ENCODE measurements around the gene OXLD1. TPM values are rescaled to one million over a fixed set of nuclear protein-coding genes. Genes with fewer than 3 reads are reported as not detected.

Gene OXLD1
- total RNA-seq, 4 donors from 2014 or later: 24.5 to 40.5 (median 31.1) TPM

- peaks cover 25 to 41% (median 39%) of the 10 kb centered on the region in 4 donors for H3K4me1 ChIP-seq
- H3K27me3 ChIP-seq: peaks cover 0 to 6% (median 0%) of the 10 kb centered on the region in 4 donors
- peak overlapping the region; percentile 90 to 92 (median 92) for H3K4me3 ChIP-seq
- H3K9me3 ChIP-seq: no peaks in the 10 kb centered on the region
- intact Hi-C loops (cut with DNase I): no loop called here
- DNase-seq (ENCODE audit: extremely low spot score): no peak
- H3K27ac ChIP-seq (replicated peaks in 1 of 4): no peak overlapping the region
- WGBS: 19% methylated on average over 18 of the region's 29 CpGs
- H3K36me3 ChIP-seq: peaks cover 9 to 27% (median 24%) of the 10 kb centered on the region in 4 donors
- TF ChIP-seq POLR2A (IDR thresholded peaks at IDR 0.05; ENCODE audit: low read depth) (no peak), EP300 (IDR thresholded peaks at IDR 0.05) (no peak), POLR2AphosphoS5 (IDR thresholded peaks at IDR 0.05) (no peak)
- TF ChIP-seq, protein P1, sequence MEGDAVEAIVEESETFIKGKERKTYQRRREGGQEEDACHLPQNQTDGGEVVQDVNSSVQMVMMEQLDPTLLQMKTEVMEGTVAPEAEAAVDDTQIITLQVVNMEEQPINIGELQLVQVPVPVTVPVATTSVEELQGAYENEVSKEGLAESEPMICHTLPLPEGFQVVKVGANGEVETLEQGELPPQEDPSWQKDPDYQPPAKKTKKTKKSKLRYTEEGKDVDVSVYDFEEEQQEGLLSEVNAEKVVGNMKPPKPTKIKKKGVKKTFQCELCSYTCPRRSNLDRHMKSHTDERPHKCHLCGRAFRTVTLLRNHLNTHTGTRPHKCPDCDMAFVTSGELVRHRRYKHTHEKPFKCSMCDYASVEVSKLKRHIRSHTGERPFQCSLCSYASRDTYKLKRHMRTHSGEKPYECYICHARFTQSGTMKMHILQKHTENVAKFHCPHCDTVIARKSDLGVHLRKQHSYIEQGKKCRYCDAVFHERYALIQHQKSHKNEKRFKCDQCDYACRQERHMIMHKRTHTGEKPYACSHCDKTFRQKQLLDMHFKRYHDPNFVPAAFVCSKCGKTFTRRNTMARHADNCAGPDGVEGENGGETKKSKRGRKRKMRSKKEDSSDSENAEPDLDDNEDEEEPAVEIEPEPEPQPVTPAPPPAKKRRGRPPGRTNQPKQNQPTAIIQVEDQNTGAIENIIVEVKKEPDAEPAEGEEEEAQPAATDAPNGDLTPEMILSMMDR (IDR thresholded peaks at IDR 0.05): no peak
These were observed 44.3 kb upstream of the OXLD1 start for GRCh38 chr17:81710514-81711308.

DNA sequence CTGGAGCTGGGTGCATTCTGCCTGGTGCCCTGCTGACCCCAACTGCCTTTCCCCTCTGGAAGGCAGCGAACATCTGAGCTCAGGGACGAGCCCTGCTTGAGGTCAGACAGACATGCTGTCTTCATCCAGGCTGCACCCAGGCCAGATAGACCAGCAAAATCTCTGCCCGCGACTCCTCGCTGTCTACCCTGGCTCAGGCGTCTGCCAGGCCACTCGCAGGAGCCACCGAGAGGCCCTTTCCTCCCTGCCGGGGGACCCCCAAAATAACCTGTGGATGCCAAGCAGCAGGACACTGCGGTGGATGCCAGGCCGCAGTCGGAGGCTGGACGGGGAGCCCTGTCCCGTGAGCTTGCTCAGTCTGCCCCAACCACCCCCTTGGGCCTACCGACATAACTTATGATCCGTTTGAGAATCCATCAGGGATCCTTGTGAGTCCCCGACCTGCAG, 42.4 kb upstream of the OXLD1 start:
- Histone ChIP-seq H3K4me3 (no peak overlapping the region), H3K36me3 (peaks cover 9 to 40% (median 36%) of the 10 kb centered on the region in 4 donors), H3K4me1 (peaks cover 35 to 47% (median 44%) of the 10 kb centered on the region in 4 donors), H3K27ac (replicated peaks in 1 of 4) (no peak overlapping the region), H3K27me3 (peaks cover 0 to 6% (median 0%) of the 10 kb centered on the region in 4 donors), H3K9me3 (no peaks in the 10 kb centered on the region)
- DNase-seq (ENCODE audit: extremely low spot score): no peak
- TF ChIP-seq POLR2AphosphoS5 (IDR thresholded peaks at IDR 0.05) (no peak), EP300 (IDR thresholded peaks at IDR 0.05) (no peak), POLR2A (IDR thresholded peaks at IDR 0.05; ENCODE audit: low read depth) (no peak)
- TF ChIP-seq, protein P1 (IDR thresholded peaks at IDR 0.05): no peak
- 88% methylated on average over 12 of the region's 17 CpGs for WGBS
- intact Hi-C loops (cut with DNase I): no loop called here

- no peak overlapping the region for H3K27ac ChIP-seq (replicated peaks in 1 of 4)
- no peak overlapping the region for H3K4me3 ChIP-seq
- H3K36me3 ChIP-seq: peaks cover 9 to 40% (median 36%) of the 10 kb centered on the region in 4 donors
- TF ChIP-seq POLR2A (IDR thresholded peaks at IDR 0.05; ENCODE audit: low read depth): no peak
- TF ChIP-seq, protein P1 (IDR thresholded peaks at IDR 0.05): no peak
- TF ChIP-seq POLR2AphosphoS5 (IDR thresholded peaks at IDR 0.05): no peak
- intact Hi-C loops (cut with DNase I): no loop called here
- WGBS: 89% methylated on average over 15 of the region's 25 CpGs
- DNase-seq (ENCODE audit: extremely low spot score): no peak
- H3K27me3 ChIP-seq: peaks cover 0 to 6% (median 0%) of the 10 kb centered on the region in 4 donors
- H3K9me3 ChIP-seq: no peaks in the 10 kb centered on the region
- peaks cover 32 to 42% (median 38%) of the 10 kb centered on the region in 4 donors for H3K4me1 ChIP-seq
These were observed 41.6 kb upstream of the OXLD1 start for GRCh38 chr17:81707725-81708646.

- intact Hi-C loops (cut with DNase I): no loop called here
- no peaks in the 10 kb centered on the region for H3K9me3 ChIP-seq
- peaks cover 0 to 6% (median 0%) of the 10 kb centered on the region in 4 donors for H3K27me3 ChIP-seq
- peaks cover 9 to 40% (median 36%) of the 10 kb centered on the region in 4 donors for H3K36me3 ChIP-seq
- peaks cover 35 to 43% (median 38%) of the 10 kb centered on the region in 4 donors for H3K4me1 ChIP-seq
- H3K4me3 ChIP-seq: no peak overlapping the region
- WGBS: 93% methylated on average over 32 of the region's 54 CpGs
- DNase-seq (ENCODE audit: extremely low spot score): no peak
- no peak for TF ChIP-seq POLR2AphosphoS5 (IDR thresholded peaks at IDR 0.05)
- TF ChIP-seq, protein P1 (IDR thresholded peaks at IDR 0.05): no peak
- TF ChIP-seq POLR2A (IDR thresholded peaks at IDR 0.05; ENCODE audit: low read depth): no peak
- no peak for TF ChIP-seq EP300 (IDR thresholded peaks at IDR 0.05)
- no peak overlapping the region for H3K27ac ChIP-seq (replicated peaks in 1 of 4)
These were observed 40.6 kb upstream of the OXLD1 start for GRCh38 chr17:81706757-81707624.
